ENCODE results near the gene GABRG2. TPM values are rescaled to one million over a fixed set of nuclear protein-coding genes. Genes with fewer than 3 reads are reported as not detected.

GABRG2 gene
- polyA plus RNA-seq, 3 donors, result not detected

GRCh38 chr5:162160401-162160800, 92.8 kb downstream of the GABRG2 start:
- no peak for TF ChIP-seq CTCF (IDR thresholded peaks at IDR 0.05)
- intact Hi-C loops (cut with micrococcal nuclease), result no loop called here
- no peak overlapping the region for H3K4me3 Mint-ChIP-seq
- 83% methylated on average over 2 of the region's 2 CpGs for WGBS (ENCODE audit: insufficient coverage)
- H4K20me1 ChIP-seq (ENCODE audit: insufficient read depth, low read length), result no peaks in the 10 kb centered on the region
- H3K27ac Mint-ChIP-seq, result no peak overlapping the region
- no peak overlapping the region for H3K27ac ChIP-seq (ENCODE audit: low read depth in 1 of 2, low read length in 2 of 2)
- H2AFZ ChIP-seq (ENCODE audit: insufficient read depth, low read depth, low read length, poor library complexity, severe bottlenecking), result no peak overlapping the region
- no peak for DNase-seq
- no peaks in the 10 kb centered on the region for H3K79me2 ChIP-seq (ENCODE audit: insufficient read depth, low read length)
- H3K9me3 ChIP-seq (replicated peaks in 1 of 2; ENCODE audit: control insufficient read depth in 1 of 2, insufficient read depth in 1 of 2, low read length in 2 of 2), result peaks cover 12 to 15% of the 10 kb centered on the region in 2 donors
- no peaks in the 10 kb centered on the region for H3K4me1 Mint-ChIP-seq
- H3K4me1 ChIP-seq (ENCODE audit: control insufficient read depth in 1 of 2, insufficient read depth in 2 of 2, low read length in 2 of 2), result no peaks in the 10 kb centered on the region
- no peak overlapping the region for H3K9ac ChIP-seq (ENCODE audit: insufficient read depth, low read length, poor library complexity, severe bottlenecking)
- H3K36me3 ChIP-seq (replicated peaks in 1 of 2; ENCODE audit: control insufficient read depth in 1 of 2, insufficient read depth in 2 of 2, low read length in 2 of 2), result no peaks in the 10 kb centered on the region
- H3K9me3 Mint-ChIP-seq, result peaks cover 0 to 13% (median 6%) of the 10 kb centered on the region in 7 donors
- no peak overlapping the region for H3K4me2 ChIP-seq (replicated peaks; ENCODE audit: extremely low read depth, low read length, poor library complexity, severe bottlenecking)
- peaks cover 0 to 1% (median 0%) of the 10 kb centered on the region in 3 donors for H3K27me3 Mint-ChIP-seq (ENCODE audit: low read depth in 3 of 3)
- H3K36me3 Mint-ChIP-seq, result no peaks in the 10 kb centered on the region
- H3K4me3 ChIP-seq (replicated peaks in 1 of 3; ENCODE audit: low read depth in 2 of 3, low read length in 3 of 3), result no peak overlapping the region
- no peaks in the 10 kb centered on the region for H3K27me3 ChIP-seq (ENCODE audit: control insufficient read depth in 2 of 2, insufficient read depth in 2 of 2, low read length in 2 of 2)

GRCh38 chr5:162163663-162164062, 96.1 kb downstream of the GABRG2 start:
- Histone ChIP-seq H3K9ac (ENCODE audit: insufficient read depth, low read length, poor library complexity, severe bottlenecking) (no peak overlapping the region), H2AFZ (ENCODE audit: insufficient read depth, low read depth, low read length, poor library complexity, severe bottlenecking) (no peak overlapping the region), H3K4me2 (replicated peaks; ENCODE audit: extremely low read depth, low read length, poor library complexity, severe bottlenecking) (no peak overlapping the region), H3K27me3 (ENCODE audit: control insufficient read depth in 2 of 2, insufficient read depth in 2 of 2, low read length in 2 of 2) (no peaks in the 10 kb centered on the region), H3K27ac (ENCODE audit: low read depth in 1 of 2, low read length in 2 of 2) (no peak overlapping the region), H3K4me1 (ENCODE audit: control insufficient read depth in 1 of 2, insufficient read depth in 2 of 2, low read length in 2 of 2) (no peaks in the 10 kb centered on the region), H3K4me3 (replicated peaks in 1 of 3; ENCODE audit: low read depth in 2 of 3, low read length in 3 of 3) (no peak overlapping the region), H4K20me1 (ENCODE audit: insufficient read depth, low read length) (no peaks in the 10 kb centered on the region), H3K9me3 (replicated peaks in 1 of 2; ENCODE audit: control insufficient read depth in 1 of 2, insufficient read depth in 1 of 2, low read length in 2 of 2) (peaks cover 19 to 24% of the 10 kb centered on the region in 2 donors), H3K79me2 (ENCODE audit: insufficient read depth, low read length) (no peaks in the 10 kb centered on the region), H3K36me3 (replicated peaks in 1 of 2; ENCODE audit: control insufficient read depth in 1 of 2, insufficient read depth in 2 of 2, low read length in 2 of 2) (no peaks in the 10 kb centered on the region)
- no peak overlapping the region for H3K4me3 Mint-ChIP-seq
- peaks cover 4 to 29% (median 17%) of the 10 kb centered on the region in 7 donors for H3K9me3 Mint-ChIP-seq
- intact Hi-C loops (cut with micrococcal nuclease), result no loop called here
- 86% methylated on average over 5 of the region's 6 CpGs for WGBS (ENCODE audit: insufficient coverage)
- no peak overlapping the region for H3K27ac Mint-ChIP-seq
- no peaks in the 10 kb centered on the region for H3K4me1 Mint-ChIP-seq
- no peak for DNase-seq
- H3K27me3 Mint-ChIP-seq (ENCODE audit: low read depth in 3 of 3), result peaks cover 0 to 1% (median 0%) of the 10 kb centered on the region in 3 donors
- no peak for TF ChIP-seq CTCF (IDR thresholded peaks at IDR 0.05)
- H3K36me3 Mint-ChIP-seq, result no peaks in the 10 kb centered on the region

Measured in CD14-positive monocyte (primary cell).